Caco-2 (cell line): ENCODE measurements around the gene FCHSD2. TPM values are rescaled to one million over a fixed set of nuclear protein-coding genes. Genes with fewer than 3 reads are reported as not detected.

Experiments used
- BruUV-seq: library from RNA; stranded (reverse); fragments of 400-500 nt; replicated peaks from 2 replicates; lab custom pipeline; 2021; lab: Mats Ljungman, UMichigan
- CTCF ChIA-PET: fragments of 300-600 bp; sonication (Branson Sonifier 250); formaldehyde crosslinking; loops from one replicate; lab custom pipeline; 2022; ENCODE audit warnings: antibody characterized with exemption; lab: Charles Lee
- POLR2A ChIA-PET: fragments of 300-600 bp; sonication (Branson Sonifier 250); formaldehyde crosslinking; loops from one replicate; lab custom pipeline; 2022; ENCODE audit warnings: antibody characterized with exemption; lab: Charles Lee
- DNase-seq, 2 experiments: peaks; one replicate each; pipeline versions ENCODE4 v3.0.0 to v3.0.0-alpha.2; 2020 to 2022
- H3K27me3 ChIP-seq: replicated peaks from 2 replicates; pipeline ENCODE4 v1.6.0; 2011; ENCODE audit warnings: low read length; ENCODE audit not compliant: control insufficient read depth, insufficient read depth
- H3K36me3 ChIP-seq: 2 replicates; pipeline ENCODE4 v1.5.1; 2011; ENCODE audit warnings: low read length; ENCODE audit not compliant: control insufficient read depth, insufficient read depth
- H3K4me1 ChIP-seq: fragments of 250-450 bp; sonication (Bioruptor Pico); 2 replicates; pipeline ENCODE4 v1.5.1; 2020; ENCODE audit warnings: mild to moderate bottlenecking
- H3K4me3 ChIP-seq: 2 replicates; pipeline ENCODE4 v1.5.1; 2011; ENCODE audit warnings: low read depth, mild to moderate bottlenecking, control low read depth, low read length
- H3K9me3 ChIP-seq: fragments of 250-450 bp; sonication (Bioruptor Pico); 2 replicates; pipeline ENCODE4 v1.5.1; 2020; ENCODE audit warnings: mild to moderate bottlenecking, moderate library complexity
- H3K27ac Mint-ChIP-seq: one replicate; pipeline ENCODE4 v1.8.0; 2022; ENCODE audit warnings: mixed read lengths; ENCODE audit not compliant: unreplicated experiment
- H3K27me3 Mint-ChIP-seq: one replicate; pipeline ENCODE4 v1.8.0; 2022; ENCODE audit warnings: mixed read lengths; ENCODE audit not compliant: insufficient read depth, unreplicated experiment
- H3K36me3 Mint-ChIP-seq: one replicate; pipeline ENCODE4 v1.8.0; 2022; ENCODE audit warnings: mild to moderate bottlenecking, mixed read lengths; ENCODE audit not compliant: insufficient read depth, unreplicated experiment
- H3K4me1 Mint-ChIP-seq: one replicate; pipeline ENCODE4 v1.8.0; 2022; ENCODE audit warnings: low read depth, mixed read lengths; ENCODE audit not compliant: unreplicated experiment
- H3K4me3 Mint-ChIP-seq: one replicate; pipeline ENCODE4 v1.8.0; 2022; ENCODE audit warnings: mild to moderate bottlenecking, moderate library complexity, mixed read lengths; ENCODE audit not compliant: unreplicated experiment
- H3K9me3 Mint-ChIP-seq: one replicate; pipeline ENCODE4 v1.8.0; 2022; ENCODE audit warnings: mixed read lengths; ENCODE audit not compliant: unreplicated experiment
- intact Hi-C: fragments of 100-400 bp; cut with micrococcal nuclease; formaldehyde crosslinking; loops from one replicate; pipeline ENCODE4 v1.10.0; 2022; ENCODE audit not compliant: unreplicated experiment
- total RNA-seq: library from RNA; stranded (reverse); gene quantifications from 2 replicates; pipeline ENCODE4 v1.2.3, GENCODE V29; 2022
- TF ChIP-seq, protein P1 (sequence below), 2 experiments: fragments of 200-600 bp in 1 of 2; IDR thresholded peaks; 1 replicate in 1 of 2; 2 replicates in 1 of 2; pipeline versions ENCODE4 v1.5.1 to v1.8.0; 2011 to 2022; ENCODE audit warnings: antibody characterized with exemption in 1 of 2, control low read depth in 1 of 2, inconsistent platforms in 1 of 2, low read depth in 1 of 2, low read length in 1 of 2, mild to moderate bottlenecking in 1 of 2, moderate library complexity in 1 of 2; ENCODE audit not compliant: insufficient read depth in 1 of 2, severe bottlenecking in 1 of 2, unreplicated experiment in 1 of 2

The FCHSD2 gene
- total RNA-seq, 1 experiment from 2014 or later, result 32.7 TPM

DNA sequence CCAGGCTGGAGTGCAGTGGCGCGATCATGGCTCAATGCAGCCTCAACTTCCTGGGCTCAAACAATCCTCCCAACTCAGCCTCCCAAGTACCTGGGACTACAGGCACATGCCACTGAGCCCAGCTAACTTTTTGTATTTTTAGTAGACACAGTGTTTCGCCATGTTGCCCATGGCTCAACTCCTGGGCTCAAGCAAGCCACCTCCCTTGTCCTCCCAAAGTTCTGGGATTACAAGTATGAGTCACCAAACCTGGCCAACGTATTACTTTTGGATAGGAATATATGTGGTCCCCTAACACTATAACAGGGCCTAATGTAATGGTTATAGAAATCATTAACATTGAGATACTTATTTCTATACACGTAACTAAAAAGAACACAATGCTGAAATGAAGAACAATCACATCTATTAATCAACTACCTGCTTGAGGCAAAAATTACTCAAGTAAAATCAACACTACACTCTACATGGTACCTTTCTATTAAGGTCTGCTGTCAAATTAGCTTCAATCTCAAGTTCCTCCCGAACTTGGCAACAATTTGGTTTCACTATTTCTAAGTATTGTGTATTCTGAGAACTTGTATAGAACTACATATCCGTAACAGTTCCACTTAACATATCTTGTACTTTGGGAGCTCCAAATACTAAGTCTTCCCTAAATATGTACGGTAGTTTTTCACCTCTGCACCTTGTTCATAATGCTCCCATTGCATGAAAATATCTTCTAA is 124.9 kb downstream of the FCHSD2 start:
- TF ChIP-seq, protein P1, sequence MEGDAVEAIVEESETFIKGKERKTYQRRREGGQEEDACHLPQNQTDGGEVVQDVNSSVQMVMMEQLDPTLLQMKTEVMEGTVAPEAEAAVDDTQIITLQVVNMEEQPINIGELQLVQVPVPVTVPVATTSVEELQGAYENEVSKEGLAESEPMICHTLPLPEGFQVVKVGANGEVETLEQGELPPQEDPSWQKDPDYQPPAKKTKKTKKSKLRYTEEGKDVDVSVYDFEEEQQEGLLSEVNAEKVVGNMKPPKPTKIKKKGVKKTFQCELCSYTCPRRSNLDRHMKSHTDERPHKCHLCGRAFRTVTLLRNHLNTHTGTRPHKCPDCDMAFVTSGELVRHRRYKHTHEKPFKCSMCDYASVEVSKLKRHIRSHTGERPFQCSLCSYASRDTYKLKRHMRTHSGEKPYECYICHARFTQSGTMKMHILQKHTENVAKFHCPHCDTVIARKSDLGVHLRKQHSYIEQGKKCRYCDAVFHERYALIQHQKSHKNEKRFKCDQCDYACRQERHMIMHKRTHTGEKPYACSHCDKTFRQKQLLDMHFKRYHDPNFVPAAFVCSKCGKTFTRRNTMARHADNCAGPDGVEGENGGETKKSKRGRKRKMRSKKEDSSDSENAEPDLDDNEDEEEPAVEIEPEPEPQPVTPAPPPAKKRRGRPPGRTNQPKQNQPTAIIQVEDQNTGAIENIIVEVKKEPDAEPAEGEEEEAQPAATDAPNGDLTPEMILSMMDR (IDR thresholded peaks at IDR 0.05; ENCODE audit: insufficient read depth in 1 of 2, low read depth in 1 of 2, low read length in 1 of 2, severe bottlenecking in 1 of 2, unreplicated experiment in 1 of 2), result no peak
- CTCF ChIA-PET, result no interaction called here
- H3K4me1 ChIP-seq, result 0 out of 2 replicates have a peak, but pooled peaks cover 10% of the 10 kb centered on the region
- POLR2A ChIA-PET, result no interaction called here
- Mint-ChIP-seq H3K4me3 (no peak overlapping the region), H3K4me1 (peaks cover 9% of the 10 kb centered on the region), H3K27ac (no peak overlapping the region), H3K27me3 (no peaks in the 10 kb centered on the region), H3K36me3 (no peaks in the 10 kb centered on the region), H3K9me3 (no peaks in the 10 kb centered on the region)
- BruUV-seq, result no TSS peak
- no peaks in the 10 kb centered on the region for H3K36me3 ChIP-seq
- intact Hi-C loops, result no loop called here
- no peaks in the 10 kb centered on the region for H3K27me3 ChIP-seq
- H3K9me3 ChIP-seq, result no peaks in the 10 kb centered on the region
- H3K4me3 ChIP-seq, result no peak overlapping the region
- no peak for DNase-seq

DNA sequence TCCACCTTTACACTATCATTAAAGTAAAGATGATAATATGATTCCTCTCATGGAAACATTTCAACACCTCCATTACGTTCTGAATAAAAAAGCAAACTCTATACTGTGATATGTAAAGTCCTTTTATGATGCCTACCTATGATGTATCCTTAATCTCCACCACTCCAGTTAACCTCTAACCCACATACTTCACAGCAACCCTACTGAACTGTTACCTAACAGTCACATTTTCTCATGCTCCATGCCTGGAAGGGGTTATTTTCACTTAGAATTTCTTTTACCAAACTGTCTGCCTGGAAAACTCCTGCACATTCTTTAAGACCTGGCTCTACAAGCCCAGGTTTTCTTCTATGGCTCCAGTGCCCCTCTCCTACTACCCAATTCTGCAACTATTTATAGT is 129.1 kb downstream of the FCHSD2 start:
- no TSS peak for BruUV-seq
- DNase-seq, result no peak
- POLR2A ChIA-PET, result no interaction called here
- intact Hi-C loops, result no loop called here
- Histone ChIP-seq H3K4me3 (no peak overlapping the region), H3K9me3 (0 out of 2 replicates have a peak, but pooled peaks cover 6% of the 10 kb centered on the region), H3K27me3 (no peaks in the 10 kb centered on the region), H3K36me3 (peaks cover 7% of the 10 kb centered on the region; the same call in 1 of the 2 replicates), H3K4me1 (0 out of 2 replicates have a peak, but pooled peaks cover 6% of the 10 kb centered on the region)
- H3K27ac Mint-ChIP-seq, result no peak overlapping the region
- H3K4me1 Mint-ChIP-seq, result peaks cover 9% of the 10 kb centered on the region
- H3K36me3 Mint-ChIP-seq, result no peaks in the 10 kb centered on the region
- CTCF ChIA-PET, result no interaction called here
- no peak overlapping the region for H3K4me3 Mint-ChIP-seq
- TF ChIP-seq, protein P1 (IDR thresholded peaks at IDR 0.05; ENCODE audit: insufficient read depth in 1 of 2, low read depth in 1 of 2, low read length in 1 of 2, severe bottlenecking in 1 of 2, unreplicated experiment in 1 of 2), result no peak
- peaks cover 9% of the 10 kb centered on the region for H3K9me3 Mint-ChIP-seq
- no peaks in the 10 kb centered on the region for H3K27me3 Mint-ChIP-seq

DNA sequence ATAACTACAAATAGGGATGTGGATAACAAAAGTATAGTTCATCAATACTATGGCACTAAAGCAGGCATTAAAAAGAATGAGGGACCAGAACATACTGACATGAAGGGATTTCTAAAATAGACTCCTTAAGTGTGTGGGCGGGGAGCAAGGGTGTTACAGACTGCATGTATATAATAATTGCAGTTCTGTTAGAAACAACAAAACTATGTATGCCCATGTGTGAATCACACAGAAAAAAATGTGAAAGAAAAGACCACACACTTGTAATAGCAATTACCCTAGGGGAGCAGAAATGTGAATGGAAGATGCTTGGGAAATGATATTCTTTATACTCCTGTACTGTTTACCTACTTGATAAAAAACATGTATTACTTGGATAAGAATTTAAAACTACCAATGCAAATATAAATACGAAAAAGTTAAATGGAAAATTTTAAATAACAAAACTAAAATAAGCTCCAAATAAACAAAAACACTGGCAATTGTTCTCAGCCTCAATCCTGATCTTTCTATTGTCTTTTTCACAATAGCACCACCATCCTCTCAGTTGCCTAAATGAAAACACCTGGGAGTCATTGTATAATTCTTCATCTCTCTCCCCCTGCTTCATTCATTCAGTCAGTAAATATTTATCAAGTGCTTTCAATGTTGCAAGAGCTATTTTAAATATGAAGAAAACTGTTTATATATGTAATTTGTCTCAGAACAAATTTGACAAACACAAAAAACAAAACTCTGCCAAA is 129.8 kb downstream of the FCHSD2 start:
- POLR2A ChIA-PET, result no interaction called here
- peaks cover 9% of the 10 kb centered on the region for H3K4me1 Mint-ChIP-seq
- no peaks in the 10 kb centered on the region for H3K27me3 ChIP-seq
- DNase-seq, result no peak
- TF ChIP-seq, protein P1 (IDR thresholded peaks at IDR 0.05; ENCODE audit: insufficient read depth in 1 of 2, low read depth in 1 of 2, low read length in 1 of 2, severe bottlenecking in 1 of 2, unreplicated experiment in 1 of 2), result no peak
- no peak overlapping the region for H3K4me3 Mint-ChIP-seq
- H3K36me3 ChIP-seq, result peaks cover 7% of the 10 kb centered on the region; the same call in 1 of the 2 replicates
- no TSS peak for BruUV-seq
- H3K27ac Mint-ChIP-seq, result no peak overlapping the region
- H3K27me3 Mint-ChIP-seq, result no peaks in the 10 kb centered on the region
- CTCF ChIA-PET, result no interaction called here
- H3K36me3 Mint-ChIP-seq, result no peaks in the 10 kb centered on the region
- H3K9me3 ChIP-seq, result 0 out of 2 replicates have a peak, but pooled peaks cover 6% of the 10 kb centered on the region
- H3K9me3 Mint-ChIP-seq, result peaks cover 9% of the 10 kb centered on the region
- intact Hi-C loops, result no loop called here
- H3K4me1 ChIP-seq, result 0 out of 2 replicates have a peak, but pooled peaks cover 6% of the 10 kb centered on the region
- H3K4me3 ChIP-seq, result no peak overlapping the region
